Mesenchymal stem cell (in vitro differentiated cells and primary cell): ENCODE data around the gene RNASE11.
A peak's percentile ranks its signal among the peaks of the same experiment; 100 is the strongest.

Experiments used
- DNase-seq: peaks from one replicate; pipeline ENCODE4 v3.0.0-alpha.2; 2013
- H2AFZ ChIP-seq: one replicate; pipeline ENCODE4 v1.6.1; 2013; ENCODE audit warnings: low read depth, mild to moderate bottlenecking, control low read depth, inconsistent platforms, low read length, moderate library complexity
- H2AK5ac ChIP-seq: 2 replicates; pipeline ENCODE4 v1.6.1; 2013; ENCODE audit warnings: low read length, moderate library complexity, mild to moderate bottlenecking, inconsistent platforms; ENCODE audit not compliant: severe bottlenecking
- H2BK120ac ChIP-seq: one replicate; pipeline ENCODE4 v1.6.1; 2013; ENCODE audit warnings: low read depth, mild to moderate bottlenecking, inconsistent platforms, low read length, moderate library complexity
- H2BK12ac ChIP-seq, 2 experiments: one replicate each; pipeline ENCODE4 v1.6.1; 2013; ENCODE audit warnings: inconsistent platforms in 2 of 2, low read length in 2 of 2, mild to moderate bottlenecking in 2 of 2, moderate library complexity in 2 of 2, control low read depth in 1 of 2
- H2BK15ac ChIP-seq: one replicate; pipeline ENCODE4 v1.6.1; 2013; ENCODE audit warnings: mild to moderate bottlenecking, low read depth, inconsistent platforms; ENCODE audit not compliant: poor library complexity, severe bottlenecking
- H2BK5ac ChIP-seq: 2 replicates; pipeline ENCODE4 v1.6.1; 2013; ENCODE audit warnings: low read depth, mild to moderate bottlenecking, low read length, control low read depth, inconsistent platforms; ENCODE audit not compliant: poor library complexity, severe bottlenecking
- H3K14ac ChIP-seq, 2 experiments: one replicate each; pipeline ENCODE4 v1.6.1; 2013; ENCODE audit warnings: inconsistent platforms in 2 of 2, low read length in 2 of 2, control low read depth in 1 of 2, mild to moderate bottlenecking in 1 of 2, moderate library complexity in 1 of 2
- H3K18ac ChIP-seq, 2 experiments: one replicate each; pipeline ENCODE4 v1.6.1; 2013; ENCODE audit warnings: inconsistent platforms in 2 of 2, low read length in 2 of 2, control low read depth in 1 of 2, low read depth in 1 of 2, mild to moderate bottlenecking in 1 of 2
- H3K23ac ChIP-seq, 2 experiments: one replicate each; pipeline ENCODE4 v1.6.1; 2013; ENCODE audit warnings: inconsistent platforms in 2 of 2, low read length in 2 of 2, mild to moderate bottlenecking in 2 of 2, moderate library complexity in 2 of 2, control low read depth in 1 of 2
- H3K27ac ChIP-seq: 2 replicates; pipeline ENCODE4 v1.5.1; 2013; ENCODE audit warnings: mild to moderate bottlenecking, moderate library complexity, low read length, control low read depth, inconsistent platforms; ENCODE audit not compliant: poor library complexity, severe bottlenecking
- H3K27me3 ChIP-seq, 2 experiments: 2 replicates each; pipeline versions ENCODE4 v1.6.1 to v1.7.0; 2013; ENCODE audit warnings: low read length in 2 of 2, mild to moderate bottlenecking in 2 of 2, moderate library complexity in 2 of 2, control low read depth in 1 of 2, inconsistent platforms in 1 of 2; ENCODE audit not compliant: control insufficient read depth in 1 of 2, insufficient read depth in 1 of 2
- H3K36me3 ChIP-seq, 2 experiments: 2 replicates each; pipeline versions ENCODE4 v1.6.1 to v1.7.0; 2013; ENCODE audit warnings: low read length in 2 of 2, control low read depth in 1 of 2, inconsistent platforms in 1 of 2, low read depth in 1 of 2, mild to moderate bottlenecking in 1 of 2; ENCODE audit not compliant: insufficient read depth in 2 of 2, control insufficient read depth in 1 of 2
- H3K4ac ChIP-seq, 2 experiments: one replicate each; pipeline ENCODE4 v1.6.1; 2013; ENCODE audit warnings: inconsistent platforms in 2 of 2, low read length in 2 of 2, mild to moderate bottlenecking in 2 of 2, moderate library complexity in 2 of 2, control low read depth in 1 of 2, low read depth in 1 of 2
- H3K4me1 ChIP-seq: 2 replicates; pipeline ENCODE4 v1.6.1; 2013; ENCODE audit warnings: low read depth, low read length, control low read depth; ENCODE audit not compliant: control insufficient read depth, insufficient read depth
- H3K4me2 ChIP-seq: 2 replicates; pipeline ENCODE4 v1.6.1; 2013; ENCODE audit warnings: low read length, mild to moderate bottlenecking, inconsistent platforms; ENCODE audit not compliant: poor library complexity, severe bottlenecking
- H3K4me3 ChIP-seq, 2 experiments: 2 replicates each; pipeline versions ENCODE4 v1.5.1 to v1.7.0; 2013; ENCODE audit warnings: low read length in 2 of 2, mild to moderate bottlenecking in 2 of 2, control low read depth in 1 of 2, low read depth in 1 of 2; ENCODE audit not compliant: insufficient read depth in 1 of 2
- H3K79me1 ChIP-seq: replicated peaks from 2 replicates; pipeline ENCODE4 v1.6.1; 2013; ENCODE audit warnings: mild to moderate bottlenecking, control low read depth, low read length, inconsistent platforms; ENCODE audit not compliant: poor library complexity, severe bottlenecking
- H3K9ac ChIP-seq: 2 replicates; pipeline ENCODE4 v1.7.0; 2013; ENCODE audit warnings: mild to moderate bottlenecking, low read length, moderate library complexity
- H3K9me3 ChIP-seq: 2 replicates; pipeline ENCODE4 v1.7.0; 2013; ENCODE audit warnings: mild to moderate bottlenecking, low read length; ENCODE audit not compliant: control insufficient read depth
- H4K8ac ChIP-seq: one replicate; pipeline ENCODE4 v1.6.1; 2013; ENCODE audit warnings: inconsistent platforms, mild to moderate bottlenecking, low read length, moderate library complexity
- H4K91ac ChIP-seq: one replicate; pipeline ENCODE4 v1.6.1; 2013; ENCODE audit warnings: mild to moderate bottlenecking, low read length, inconsistent platforms
- WGBS: methylation state at CpG from one replicate; pipeline ENCODE4 v1.1.7; 2013; ENCODE audit warnings: mixed read lengths; 5-methylcytosine and 5-hydroxymethylcytosine counted together

RNASE11 gene

DNA sequence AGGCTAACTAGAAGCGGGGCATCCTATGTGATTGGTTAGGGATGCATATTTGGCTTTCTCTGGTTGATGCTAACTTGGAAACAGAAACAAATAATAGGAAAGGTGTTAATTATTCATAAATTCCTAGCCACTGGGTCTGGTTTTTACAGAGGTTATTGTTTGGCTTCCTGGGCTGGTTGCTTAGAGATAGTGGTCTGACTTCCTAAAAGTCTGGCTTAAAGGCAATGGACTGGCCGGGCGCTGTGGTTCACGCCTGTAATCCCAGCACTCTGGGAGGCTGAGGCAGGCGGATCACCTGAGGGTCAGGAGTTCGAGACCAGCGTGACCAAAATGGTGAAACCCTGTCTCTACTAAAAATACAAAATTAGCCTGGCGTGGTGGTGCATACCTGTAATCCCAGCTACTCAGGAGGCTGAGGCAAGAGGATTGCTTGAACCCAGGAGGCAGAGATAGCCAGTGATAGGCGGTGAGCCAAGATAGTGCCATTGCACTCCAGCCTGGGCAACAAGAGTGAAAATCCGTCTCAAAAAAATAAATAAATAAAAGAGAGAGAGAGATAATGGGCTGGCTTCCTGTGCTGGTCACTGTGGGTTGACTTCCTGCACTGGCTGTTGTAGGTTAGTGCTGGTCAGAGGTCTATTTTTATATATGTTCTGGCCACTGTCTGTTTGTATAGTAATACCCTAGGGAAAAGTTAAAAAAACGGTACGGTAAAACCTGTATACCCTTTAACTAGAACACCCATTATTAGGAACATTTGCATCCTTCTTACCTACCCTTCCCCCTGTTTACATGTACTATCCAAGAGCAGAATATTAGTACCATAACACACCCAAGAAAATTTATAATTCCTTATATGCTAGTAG, 29.6 kb upstream of the RNASE11 start:
- H3K27me3 ChIP-seq = peaks cover 6 to 13% of the 10 kb centered on the region in 2 experiments
- no peaks in the 10 kb centered on the region for H3K9me3 ChIP-seq
- H4K91ac ChIP-seq = no peak overlapping the region
- no peak overlapping the region for H3K18ac ChIP-seq
- no peak overlapping the region for H3K14ac ChIP-seq
- no peaks in the 10 kb centered on the region for H3K79me1 ChIP-seq
- H3K27ac ChIP-seq = no peak overlapping the region
- H4K8ac ChIP-seq = no peak overlapping the region
- no peaks in the 10 kb centered on the region for H3K36me3 ChIP-seq
- H2BK12ac ChIP-seq = no peak overlapping the region
- no peak overlapping the region for H2BK120ac ChIP-seq
- DNase-seq = no peak
- no peak overlapping the region for H2AFZ ChIP-seq
- H2AK5ac ChIP-seq = no peak overlapping the region
- H3K4ac ChIP-seq = no peak overlapping the region
- H2BK15ac ChIP-seq = no peak overlapping the region
- H3K23ac ChIP-seq = no peak overlapping the region
- 83% methylated on average over 12 of the region's 12 CpGs for WGBS
- no peaks in the 10 kb centered on the region for H3K4me1 ChIP-seq
- H2BK5ac ChIP-seq = no peak overlapping the region
- H3K4me2 ChIP-seq = no peak overlapping the region
- no peak overlapping the region for H3K4me3 ChIP-seq
- no peak overlapping the region for H3K9ac ChIP-seq

DNA sequence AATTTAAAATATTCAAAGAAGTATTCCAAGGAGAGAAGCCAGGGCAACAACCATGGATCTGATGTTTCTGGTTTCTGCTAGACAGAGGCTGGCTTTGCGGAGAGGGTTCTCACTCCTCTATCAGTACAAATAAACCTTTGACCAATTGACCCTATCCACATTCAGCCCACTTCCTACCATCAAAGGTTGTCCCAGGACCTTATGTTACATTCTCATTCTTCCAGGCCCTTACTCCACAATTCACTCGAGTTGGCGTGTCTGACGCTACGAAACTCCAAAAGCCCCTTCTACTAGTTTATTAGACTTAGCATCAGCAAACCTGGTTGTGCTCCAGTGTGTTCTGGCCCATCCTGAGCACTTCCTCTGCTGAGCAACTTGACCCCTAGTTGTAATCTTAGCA, 28.2 kb upstream of the RNASE11 start:
- Histone ChIP-seq H2BK15ac (no peak overlapping the region), H3K27me3 (peaks cover 6 to 12% of the 10 kb centered on the region in 2 experiments), H2BK5ac (no peak overlapping the region), H2AFZ (no peak overlapping the region), H2AK5ac (no peak overlapping the region), H3K9me3 (no peaks in the 10 kb centered on the region), H4K8ac (no peak overlapping the region), H3K14ac (no peak overlapping the region), H3K79me1 (no peaks in the 10 kb centered on the region), H3K36me3 (no peaks in the 10 kb centered on the region), H4K91ac (no peak overlapping the region), H3K9ac (no peak overlapping the region), H3K4me1 (no peaks in the 10 kb centered on the region), H3K27ac (no peak overlapping the region), H2BK12ac (no peak overlapping the region), H3K18ac (no peak overlapping the region), H3K4ac (no peak overlapping the region), H2BK120ac (no peak overlapping the region), H3K4me3 (no peak overlapping the region), H3K23ac (no peak overlapping the region), H3K4me2 (no peak overlapping the region)
- no peak for DNase-seq
- WGBS = 90% methylated on average over 5 of the region's 5 CpGs

DNA sequence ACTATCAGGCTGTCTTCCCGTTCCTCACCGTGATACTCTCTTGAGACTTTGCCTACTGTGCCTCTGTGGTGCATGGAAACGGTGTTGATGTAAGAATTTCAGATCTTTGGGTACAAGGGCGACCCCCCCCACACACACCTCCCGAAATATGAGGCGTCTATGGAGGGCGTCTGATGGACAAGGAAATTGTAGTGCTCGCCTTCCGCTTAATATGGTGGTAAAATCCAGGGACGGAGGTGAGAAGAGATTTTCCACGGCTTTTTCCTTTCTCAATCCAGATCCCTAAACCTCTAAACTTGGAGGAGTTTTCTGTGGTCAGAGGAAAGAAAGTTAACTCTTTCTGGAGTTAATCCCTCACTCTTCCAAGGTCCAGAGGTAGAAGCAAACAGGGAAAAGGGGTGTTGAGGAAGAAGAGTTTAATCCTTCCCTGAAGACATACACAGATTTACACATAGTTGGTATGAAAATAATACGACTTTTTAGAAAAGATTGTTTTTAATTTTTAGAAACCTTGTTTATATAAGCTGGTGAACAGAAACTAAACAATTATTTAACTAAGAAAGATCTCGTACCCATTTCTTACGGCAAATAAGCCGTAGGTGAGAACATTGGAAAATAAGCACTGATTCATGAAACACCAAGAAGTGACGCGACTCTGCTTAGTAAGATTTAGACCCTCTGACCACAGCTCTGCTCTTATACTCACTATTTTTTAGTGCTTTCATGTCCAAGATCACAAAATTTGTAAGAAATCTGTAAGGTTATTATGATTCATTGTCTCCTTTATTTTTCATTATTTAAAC, 26.4 kb upstream of the RNASE11 start:
- H3K18ac ChIP-seq = peak overlapping the region in 1 of 2 experiments; percentile 39
- no peak overlapping the region for H2BK5ac ChIP-seq
- no peak overlapping the region for H3K4ac ChIP-seq
- H3K23ac ChIP-seq = no peak overlapping the region
- no peak overlapping the region for H2BK15ac ChIP-seq
- no peak overlapping the region for H2BK120ac ChIP-seq
- H2AK5ac ChIP-seq = no peak overlapping the region
- no peak overlapping the region for H4K8ac ChIP-seq
- H3K36me3 ChIP-seq = no peaks in the 10 kb centered on the region
- DNase-seq = no peak
- H2AFZ ChIP-seq = no peak overlapping the region
- H3K4me1 ChIP-seq = no peaks in the 10 kb centered on the region
- no peaks in the 10 kb centered on the region for H3K79me1 ChIP-seq
- H2BK12ac ChIP-seq = no peak overlapping the region
- H4K91ac ChIP-seq = no peak overlapping the region
- H3K27me3 ChIP-seq = peaks cover 6 to 14% of the 10 kb centered on the region in 2 experiments
- peak overlapping the region; percentile 85 for H3K9ac ChIP-seq
- no peaks in the 10 kb centered on the region for H3K9me3 ChIP-seq
- H3K27ac ChIP-seq = peak overlapping the region; percentile 84
- H3K4me3 ChIP-seq = peak overlapping the region; percentile 42 to 92
- no peak overlapping the region for H3K14ac ChIP-seq
- WGBS = 51% methylated on average over 7 of the region's 17 CpGs
- peak overlapping the region; percentile 87 for H3K4me2 ChIP-seq
